CD14-positive monocyte (primary cell): ENCODE results near the gene BCL2L2. TPM values are rescaled to one million over a fixed set of nuclear protein-coding genes. Genes with fewer than 3 reads are reported as not detected.
A peak's percentile ranks its signal among the peaks of the same experiment; 100 is the strongest.

Experiments
- DNase-seq, 3 donors: peaks; one replicate each; pipeline ENCODE4 v3.0.0-alpha.2; 2011 to 2022
- H2AFZ ChIP-seq: 2 replicates; pipeline ENCODE4 v1.6.0; 2012; ENCODE audit warnings: mild to moderate bottlenecking, low read depth, low read length, inconsistent platforms; ENCODE audit not compliant: insufficient read depth, poor library complexity, severe bottlenecking
- H3K27ac ChIP-seq, 2 donors: 1 replicate in 1 of 2; 2 replicates in 1 of 2; pipeline ENCODE4 v1.5.1; 2012 to 2013; ENCODE audit warnings: low read length in 2 of 2, control low read depth in 1 of 2, inconsistent platforms in 1 of 2, low read depth in 1 of 2, mild to moderate bottlenecking in 1 of 2
- H3K27me3 ChIP-seq, 2 donors: one replicate each; pipeline versions ENCODE4 v1.6.0 to v1.6.1; 2011 to 2013; ENCODE audit warnings: low read length in 2 of 2; ENCODE audit not compliant: control insufficient read depth in 2 of 2, insufficient read depth in 2 of 2
- H3K36me3 ChIP-seq, 2 donors: replicated peaks in 1 of 2; 1 replicate in 1 of 2; 2 replicates in 1 of 2; pipeline versions ENCODE4 v1.5.1 to v1.6.1; 2012 to 2013; ENCODE audit warnings: low read length in 2 of 2, control low read depth in 1 of 2, inconsistent platforms in 1 of 2, mild to moderate bottlenecking in 1 of 2; ENCODE audit not compliant: insufficient read depth in 2 of 2, control insufficient read depth in 1 of 2
- H3K4me1 ChIP-seq, 2 donors: 1 replicate in 1 of 2; 2 replicates in 1 of 2; pipeline versions ENCODE4 v1.5.1 to v1.6.1; 2012 to 2013; ENCODE audit warnings: low read length in 2 of 2, control low read depth in 1 of 2, inconsistent platforms in 1 of 2, mild to moderate bottlenecking in 1 of 2, moderate library complexity in 1 of 2; ENCODE audit not compliant: insufficient read depth in 2 of 2, control insufficient read depth in 1 of 2
- H3K4me2 ChIP-seq: replicated peaks from 2 replicates; pipeline ENCODE3; 2012; ENCODE audit warnings: low read length, moderate library complexity, mild to moderate bottlenecking; ENCODE audit not compliant: poor library complexity, severe bottlenecking; ENCODE audit errors: extremely low read depth
- H3K4me3 ChIP-seq, 3 experiments: fragments of 200-600 bp in 1 of 3; sonication (generic) in 1 of 3; replicated peaks in 1 of 3; 1 replicate in 2 of 3; 2 replicates in 1 of 3; pipeline ENCODE4 v1.5.1; 2011 to 2013; ENCODE audit warnings: low read length in 3 of 3, mild to moderate bottlenecking in 3 of 3, control low read depth in 2 of 3, low read depth in 2 of 3, inconsistent platforms in 1 of 3, moderate library complexity in 1 of 3
- H3K79me2 ChIP-seq: 2 replicates; pipeline ENCODE4 v1.6.0; 2012; ENCODE audit warnings: mild to moderate bottlenecking, control low read depth, inconsistent platforms, low read length, moderate library complexity; ENCODE audit not compliant: insufficient read depth
- H3K9ac ChIP-seq: 2 replicates; pipeline ENCODE4 v1.6.0; 2017; ENCODE audit warnings: low read length, mild to moderate bottlenecking; ENCODE audit not compliant: insufficient read depth, poor library complexity, severe bottlenecking
- H3K9me3 ChIP-seq, 2 donors: replicated peaks in 1 of 2; 1 replicate in 1 of 2; 2 replicates in 1 of 2; pipeline versions ENCODE4 v1.5.1 to v1.6.1; 2012 to 2013; ENCODE audit warnings: low read length in 2 of 2, control low read depth in 1 of 2; ENCODE audit not compliant: control insufficient read depth in 1 of 2, insufficient read depth in 1 of 2
- H4K20me1 ChIP-seq: 2 replicates; pipeline ENCODE4 v1.6.0; 2012; ENCODE audit warnings: mild to moderate bottlenecking, low read length, control low read depth, moderate library complexity; ENCODE audit not compliant: insufficient read depth
- H3K27ac Mint-ChIP-seq, 7 donors: one replicate each; pipeline ENCODE4 v1.8.0; 2020; ENCODE audit warnings: mild to moderate bottlenecking in 7 of 7, mixed read lengths in 7 of 7, moderate library complexity in 6 of 7, inconsistent platforms in 2 of 7
- H3K27me3 Mint-ChIP-seq, 3 donors: one replicate each; pipeline ENCODE4 v1.8.0; 2021 to 2022; ENCODE audit warnings: low read depth in 3 of 3, mild to moderate bottlenecking in 3 of 3, mixed read lengths in 3 of 3, moderate library complexity in 3 of 3, inconsistent platforms in 1 of 3
- H3K36me3 Mint-ChIP-seq, 2 donors: one replicate each; pipeline ENCODE4 v1.8.0; 2020; ENCODE audit warnings: mixed read lengths in 2 of 2, inconsistent platforms in 1 of 2, mild to moderate bottlenecking in 1 of 2
- H3K4me1 Mint-ChIP-seq: one replicate; pipeline ENCODE4 v1.8.0; 2020; ENCODE audit warnings: mild to moderate bottlenecking, mixed read lengths
- H3K4me3 Mint-ChIP-seq, 2 donors: one replicate each; pipeline ENCODE4 v1.8.0; 2020; ENCODE audit warnings: mild to moderate bottlenecking in 2 of 2, mixed read lengths in 2 of 2, moderate library complexity in 1 of 2
- H3K9me3 Mint-ChIP-seq, 7 donors: one replicate each; pipeline ENCODE4 v1.8.0; 2020 to 2022; ENCODE audit warnings: mixed read lengths in 7 of 7, mild to moderate bottlenecking in 6 of 7, moderate library complexity in 6 of 7, inconsistent platforms in 2 of 7
- CTCF ChIP-seq: fragments of 200-600 bp; IDR thresholded peaks from one replicate; pipeline ENCODE4 v1.8.0; 2022; ENCODE audit warnings: antibody characterized with exemption, mild to moderate bottlenecking
- WGBS: methylation state at CpG from one replicate; pipeline ENCODE4 v1.1.5; 2013; ENCODE audit warnings: missing lambda C conversion rate; ENCODE audit not compliant: insufficient coverage; 5-methylcytosine and 5-hydroxymethylcytosine counted together
- intact Hi-C, 2 donors: fragments of 100-400 bp; cut with micrococcal nuclease; formaldehyde crosslinking; loops; one replicate each; pipeline versions ENCODE4 v1.15.0 to v1.15.1; 2023
- polyA plus RNA-seq, 3 donors: library from polyadenylated mRNA; depleted of rRNA in 1 of 3; unstranded in 2 of 3; stranded (reverse) in 1 of 3; fragments of 300-500 nt in 2 of 3; fragments of >200 nt in 1 of 3; fragmentation: Illumina TruSeq in 2 of 3; gene quantifications; 1 replicate in 2 of 3; 2 replicates in 1 of 3; pipeline ENCODE4 v1.2.3, GENCODE V29; 2012 to 2021

BCL2L2 gene
- polyA plus RNA-seq, 3 donors = 0.90 to 23.7 (median 1.4) TPM

GRCh38 chr14:23281247-23281646 is 25.4 kb upstream of the BCL2L2 start:
- Mint-ChIP-seq H3K4me1 (peaks cover 15% of the 10 kb centered on the region), H3K27ac (no peak overlapping the region), H3K27me3 (peaks cover 0 to 4% (median 1%) of the 10 kb centered on the region in 3 donors), H3K4me3 (no peak overlapping the region), H3K9me3 (no peaks in the 10 kb centered on the region), H3K36me3 (peaks cover 10 to 14% of the 10 kb centered on the region in 2 donors)
- no peak overlapping the region for H3K9ac ChIP-seq
- H2AFZ ChIP-seq = no peak overlapping the region
- peaks cover 9 to 14% of the 10 kb centered on the region in 2 donors for H3K4me1 ChIP-seq
- H3K4me3 ChIP-seq = no peak overlapping the region
- no peak for DNase-seq
- H4K20me1 ChIP-seq = peaks cover 5% of the 10 kb centered on the region
- H3K36me3 ChIP-seq = peaks cover 3 to 16% of the 10 kb centered on the region in 2 donors
- no peaks in the 10 kb centered on the region for H3K9me3 ChIP-seq
- no peak overlapping the region for H3K4me2 ChIP-seq
- intact Hi-C loops = loop anchor here in 1 of 2 donors (10.0 kb wide), 1 partner anchor 186 kb away; the partner anchor contains the start of genes ACIN1 and C14orf119
- WGBS = 100% methylated on average over 1 of the region's 6 CpGs
- no peak for TF ChIP-seq CTCF
- H3K27me3 ChIP-seq = no peaks in the 10 kb centered on the region
- H3K79me2 ChIP-seq = peaks cover 36% of the 10 kb centered on the region
- no peak overlapping the region for H3K27ac ChIP-seq

GRCh38 chr14:23284654-23285529 is 21.7 kb upstream of the BCL2L2 start:
- H3K36me3 Mint-ChIP-seq = peaks cover 0 to 3% of the 10 kb centered on the region in 2 donors
- H3K27ac ChIP-seq = peak overlapping the region; percentile 42 to 91
- H3K9me3 ChIP-seq = no peaks in the 10 kb centered on the region
- DNase-seq = peak in 2 of 3 donors; percentile 19 to 46
- peak overlapping the region; percentile 84 to 94 (median 91) for H3K27ac Mint-ChIP-seq
- peak overlapping the region; percentile 93 for H2AFZ ChIP-seq
- H3K4me3 ChIP-seq = peak overlapping the region; percentile 70 to 94 (median 89)
- intact Hi-C loops = loop anchor here (5.0 to 10.0 kb wide), 2 partner anchors 37 to 190 kb away; partner anchors contain the start of genes ACIN1 (in 1 of the 2), C14orf119 (in 1 of the 2) and PABPN1 (in 1 of the 2)
- H3K9ac ChIP-seq = peak overlapping the region; percentile 92
- peaks cover 4% of the 10 kb centered on the region for H4K20me1 ChIP-seq
- WGBS = 0% methylated on average over 1 of the region's 9 CpGs
- no peak for TF ChIP-seq CTCF
- H3K36me3 ChIP-seq = peaks cover 3 to 7% of the 10 kb centered on the region in 2 donors
- H3K4me3 Mint-ChIP-seq = peak overlapping the region; percentile 98 to 99
- peaks cover 18 to 25% of the 10 kb centered on the region in 2 donors for H3K4me1 ChIP-seq
- no peaks in the 10 kb centered on the region for H3K9me3 Mint-ChIP-seq
- H3K79me2 ChIP-seq = peaks cover 36% of the 10 kb centered on the region
- no peaks in the 10 kb centered on the region for H3K27me3 ChIP-seq
- peak overlapping the region; percentile 95 for H3K4me2 ChIP-seq
- peaks cover 0 to 2% (median 0%) of the 10 kb centered on the region in 3 donors for H3K27me3 Mint-ChIP-seq
- H3K4me1 Mint-ChIP-seq = peaks cover 24% of the 10 kb centered on the region
